OCI-M2 (cell line): ENCODE measurements around the gene GSTP1.
"Not testable (repeated sequence)": the region's sequence is repeated elsewhere in the genome, so short reads cannot be mapped to it uniquely, and the experiment has no call there.

Source experiments
- DNase-seq: peaks from one replicate; lab custom pipeline; 2025; ENCODE audit not compliant: unreplicated experiment; lab: John Stamatoyannopoulos, UW

GSTP1 gene

GRCh38 chr11:67613313-67613959 lies 29.8 kb downstream of the GSTP1 start:
- DNase-seq: no peak

GRCh38 chr11:67613960-67614715 lies 30.5 kb downstream of the GSTP1 start:
- no peak for DNase-seq

- DNase-seq: no peak
Observed at GRCh38 chr11:67614730-67615714, 31.4 kb downstream of the GSTP1 start.

- no peak for DNase-seq
Observed at GRCh38 chr11:67615728-67616430, 32.3 kb downstream of the GSTP1 start.

- no peak for DNase-seq
Observed at GRCh38 chr11:67616431-67617242, 33.0 kb downstream of the GSTP1 start.

GRCh38 chr11:67617243-67617953 lies 33.8 kb downstream of the GSTP1 start:
- DNase-seq: no peak

- not testable (repeated sequence) for DNase-seq
Observed at GRCh38 chr11:67618901-67619659, 35.5 kb downstream of the GSTP1 start.

- not testable (repeated sequence) for DNase-seq
Observed at GRCh38 chr11:67619683-67620618, 36.3 kb downstream of the GSTP1 start.

GRCh38 chr11:67620621-67621020 lies 37.0 kb downstream of the GSTP1 start:
- not testable (repeated sequence) for DNase-seq

- DNase-seq: not testable (repeated sequence)
Observed at GRCh38 chr11:67621928-67622327, 38.3 kb downstream of the GSTP1 start.

GRCh38 chr11:67622905-67623304 lies 39.3 kb downstream of the GSTP1 start:
- not testable (repeated sequence) for DNase-seq

- not testable (repeated sequence) for DNase-seq
Observed at GRCh38 chr11:67623795-67624194, 40.2 kb downstream of the GSTP1 start.

GRCh38 chr11:67626131-67626833 lies 42.7 kb downstream of the GSTP1 start:
- DNase-seq: not testable (repeated sequence)

GRCh38 chr11:67626970-67627369 lies 43.4 kb downstream of the GSTP1 start:
- no peak for DNase-seq

- no peak for DNase-seq
Observed at GRCh38 chr11:67627441-67627811, 43.8 kb downstream of the GSTP1 start.

GRCh38 chr11:67627812-67628624 lies 44.4 kb downstream of the GSTP1 start:
- no peak for DNase-seq
